HG03045 (cell line): ENCODE results near the gene NRSN2.
"Not testable (repeated sequence)": the region's sequence is repeated elsewhere in the genome, so short reads cannot be mapped to it uniquely, and the experiment has no call there.

Experiments
- ATAC-seq: cut with Tn5 transposase; IDR thresholded peaks from one replicate; pipeline ENCODE4 v1.9.1; 2021; ENCODE audit warnings: mild to moderate bottlenecking, moderate library complexity; ENCODE audit not compliant: unreplicated experiment

NRSN2 gene

DNA sequence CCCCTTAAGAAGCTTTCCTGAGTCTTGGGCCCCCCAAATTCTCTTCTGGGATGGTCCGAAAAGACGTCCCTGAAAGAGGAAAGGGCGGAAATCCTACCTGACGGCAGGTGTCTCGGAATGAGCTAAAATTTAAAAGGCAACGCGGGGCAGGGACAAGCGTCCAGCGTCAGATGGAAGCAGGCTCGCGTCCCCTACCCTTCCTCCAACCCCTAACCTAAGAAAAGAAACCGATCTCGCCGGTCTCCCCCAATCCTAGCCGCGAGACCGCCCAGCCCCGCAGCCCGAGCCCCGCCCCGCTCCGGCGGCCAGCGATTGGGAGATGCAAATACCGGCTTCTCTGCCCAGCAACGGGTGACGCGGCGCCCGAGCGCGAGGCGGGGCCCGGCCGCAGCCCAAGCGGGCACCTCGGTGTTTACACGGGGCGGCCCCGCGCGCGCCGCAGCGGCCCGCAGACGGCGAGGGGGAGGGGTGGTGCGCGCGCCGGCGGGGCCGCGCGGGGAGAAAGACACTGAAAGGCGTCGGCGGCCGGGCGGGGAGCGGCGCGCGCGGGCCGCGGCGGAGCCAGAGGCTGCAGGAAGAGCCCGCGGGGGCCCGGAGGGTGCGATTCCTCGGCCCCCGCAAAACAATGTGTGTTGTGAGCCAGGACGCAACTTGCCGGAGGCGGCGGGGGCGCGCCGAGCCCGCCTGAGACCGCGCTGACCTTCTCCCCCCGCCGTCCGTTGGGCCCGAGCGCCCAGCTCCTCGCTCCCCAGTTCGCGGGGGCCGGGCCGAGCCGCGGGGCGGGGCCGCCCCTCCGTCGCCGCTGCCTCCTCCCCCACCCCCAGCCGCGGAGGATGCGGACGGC is 21.6 kb upstream of the NRSN2 start, which contains the start of gene SOX12:
SOX12 (plus strand) TSS at position 508 of the 844 bp plus-strand sequence. CDS start 373 bp downstream, outside the sequence.
- ATAC-seq: peak; percentile 79

DNA sequence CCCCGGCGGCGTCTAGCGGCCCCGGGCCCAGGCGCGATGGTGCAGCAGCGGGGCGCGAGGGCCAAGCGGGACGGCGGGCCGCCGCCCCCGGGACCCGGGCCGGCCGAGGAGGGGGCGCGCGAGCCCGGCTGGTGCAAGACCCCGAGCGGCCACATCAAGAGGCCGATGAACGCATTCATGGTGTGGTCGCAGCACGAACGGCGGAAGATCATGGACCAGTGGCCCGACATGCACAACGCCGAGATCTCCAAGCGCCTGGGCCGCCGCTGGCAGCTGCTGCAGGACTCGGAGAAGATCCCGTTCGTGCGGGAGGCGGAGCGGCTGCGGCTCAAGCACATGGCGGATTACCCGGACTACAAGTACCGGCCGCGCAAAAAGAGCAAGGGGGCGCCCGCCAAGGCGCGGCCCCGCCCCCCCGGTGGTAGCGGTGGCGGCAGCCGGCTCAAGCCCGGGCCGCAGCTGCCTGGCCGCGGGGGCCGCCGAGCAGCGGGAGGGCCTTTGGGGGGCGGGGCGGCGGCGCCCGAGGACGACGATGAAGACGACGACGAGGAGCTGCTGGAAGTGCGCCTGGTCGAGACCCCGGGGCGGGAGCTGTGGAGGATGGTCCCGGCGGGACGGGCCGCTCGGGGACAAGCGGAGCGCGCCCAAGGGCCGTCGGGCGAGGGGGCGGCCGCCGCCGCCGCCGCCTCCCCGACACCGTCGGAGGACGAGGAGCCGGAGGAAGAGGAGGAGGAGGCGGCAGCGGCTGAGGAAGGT is 20.8 kb upstream of the NRSN2 start:
- peak; percentile 6 for ATAC-seq

DNA sequence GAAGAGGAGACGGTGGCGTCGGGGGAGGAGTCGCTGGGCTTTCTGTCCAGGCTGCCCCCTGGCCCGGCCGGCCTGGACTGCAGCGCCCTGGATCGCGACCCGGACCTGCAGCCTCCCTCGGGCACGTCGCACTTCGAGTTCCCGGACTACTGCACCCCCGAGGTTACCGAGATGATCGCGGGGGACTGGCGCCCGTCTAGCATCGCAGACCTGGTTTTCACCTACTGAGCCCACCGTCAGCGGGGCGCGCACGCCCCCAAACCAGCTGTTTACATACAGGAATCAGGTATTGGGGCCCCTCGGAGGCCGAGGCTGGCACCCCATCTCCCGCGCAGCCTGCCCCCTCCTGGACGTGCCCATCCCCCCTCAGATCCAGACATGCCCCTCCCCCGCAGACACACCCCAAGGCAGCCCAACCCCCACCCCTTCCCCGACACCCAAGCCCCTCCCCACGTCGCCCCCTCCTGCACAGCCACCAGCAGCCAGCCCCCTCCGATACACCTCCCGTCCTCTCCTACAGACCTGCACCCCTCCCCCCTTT is 20.2 kb upstream of the NRSN2 start:
- ATAC-seq: no peak

DNA sequence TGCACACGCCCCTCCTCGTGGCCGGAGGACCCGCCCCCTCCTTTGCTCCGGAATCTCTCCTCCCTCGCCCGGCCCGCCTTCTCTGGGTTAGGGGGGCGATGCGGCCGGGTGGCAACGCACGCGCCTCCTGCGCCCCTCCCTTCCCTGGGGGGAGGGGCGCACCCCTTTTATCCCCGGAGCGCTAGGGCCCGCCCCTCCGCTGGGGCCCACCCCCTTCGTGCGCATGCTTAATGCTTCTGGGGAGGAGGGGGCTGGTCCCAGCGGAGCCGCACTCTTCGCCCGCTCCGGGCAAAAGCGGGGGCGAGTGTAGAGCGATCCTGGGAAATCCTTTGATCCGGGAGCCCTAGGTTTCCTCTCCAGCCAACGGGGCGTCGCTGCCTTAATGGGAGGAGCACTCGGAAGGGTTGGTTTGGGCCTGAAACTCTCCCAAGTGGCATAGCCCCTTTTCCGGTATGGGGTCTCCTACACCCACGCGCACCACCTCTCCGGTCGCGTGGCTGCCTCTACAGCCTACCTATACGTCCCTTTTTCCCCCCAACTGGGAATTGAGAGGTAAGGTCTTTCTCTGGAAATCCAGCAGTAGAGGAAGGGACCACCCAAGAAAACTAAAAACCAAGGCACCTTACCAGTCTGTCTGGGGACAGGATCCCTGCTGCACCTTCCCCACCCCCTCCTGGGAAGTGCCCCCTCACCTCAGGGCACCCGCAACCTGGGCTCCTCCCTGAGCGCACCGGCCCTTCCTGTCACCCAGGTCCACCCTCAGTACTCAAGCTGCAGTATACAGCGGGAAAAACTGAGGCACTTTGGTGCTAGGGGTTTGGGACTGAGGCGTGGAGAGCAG is 19.5 kb upstream of the NRSN2 start:
- no peak for ATAC-seq

DNA sequence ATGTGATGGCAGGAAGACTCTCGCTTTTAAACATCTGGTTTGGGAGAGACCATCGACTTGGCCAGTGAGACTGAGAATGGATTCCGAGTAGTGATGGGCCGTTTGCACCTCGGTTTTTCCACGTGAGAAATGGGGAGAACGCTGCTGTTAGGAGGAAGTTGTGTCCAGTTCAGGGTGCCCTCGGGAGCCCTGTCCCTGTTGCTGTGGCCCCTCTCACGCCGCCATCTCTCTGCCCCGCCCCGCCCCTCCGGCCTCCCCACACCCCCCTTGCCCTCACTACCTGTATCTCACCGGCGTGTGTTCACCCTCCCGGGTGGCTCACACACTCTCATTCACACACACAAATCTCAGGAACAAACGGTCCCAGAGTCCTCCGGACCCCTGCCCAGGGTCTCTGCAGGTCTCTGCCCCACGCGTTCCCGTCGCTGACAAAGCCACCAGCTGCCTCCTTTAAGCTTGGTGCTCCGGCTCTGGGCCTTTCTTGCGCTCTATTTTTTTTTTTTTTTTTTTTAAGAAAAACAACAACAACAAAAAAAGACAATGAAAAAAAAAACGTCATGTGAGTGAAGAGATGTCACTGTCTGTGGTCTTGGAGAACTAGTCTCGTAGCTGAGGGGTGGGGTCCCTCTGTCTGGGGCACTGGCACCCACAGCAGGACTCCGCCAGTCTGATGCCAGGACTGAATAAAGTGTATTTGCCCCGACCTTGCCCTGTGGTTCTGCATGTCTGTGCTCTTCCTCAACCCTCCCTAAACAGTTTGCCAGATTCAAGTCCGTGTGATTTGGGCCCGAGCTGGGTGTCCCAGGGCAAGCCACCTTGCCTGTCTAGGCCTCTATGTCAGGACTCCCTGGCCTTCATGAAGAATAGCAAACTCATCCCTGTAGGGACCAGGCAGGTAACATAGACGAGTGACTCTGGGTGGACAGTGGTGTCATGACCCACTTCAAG is 18.6 kb upstream of the NRSN2 start:
- no peak for ATAC-seq

DNA sequence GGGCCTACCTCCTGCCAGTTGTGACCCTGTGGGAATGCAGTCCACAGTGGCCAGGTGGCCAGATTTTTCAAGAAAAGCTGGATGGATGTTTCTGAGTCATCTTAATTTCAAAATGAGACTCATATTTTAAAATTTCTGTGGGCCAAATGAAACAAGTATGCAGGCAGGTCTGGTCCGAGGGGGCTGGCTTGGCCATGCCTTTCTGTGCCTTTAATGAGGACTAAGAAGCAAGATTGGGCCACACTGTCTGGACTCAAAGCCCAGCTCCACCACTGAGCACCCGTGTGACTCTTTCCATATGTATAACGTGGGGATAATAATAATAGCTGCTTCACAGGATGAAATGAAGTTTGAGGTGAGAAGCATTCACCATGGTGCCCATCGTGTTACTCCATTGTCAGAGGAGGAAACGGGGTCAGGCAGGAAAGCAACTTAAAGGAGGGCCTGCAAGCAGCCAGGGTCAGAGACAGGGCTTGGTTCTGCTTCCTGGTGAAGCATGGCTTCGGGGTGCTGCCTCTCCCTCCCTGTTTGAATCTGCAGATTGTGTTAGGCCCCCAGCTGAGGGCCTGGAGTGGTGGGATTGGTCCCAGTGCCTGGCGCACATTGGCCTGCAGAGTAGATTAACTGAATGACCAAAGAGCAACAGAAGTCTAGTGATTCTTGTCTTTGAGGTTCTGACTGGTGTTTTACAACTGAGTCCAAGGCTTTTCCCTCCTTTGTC is 17.8 kb upstream of the NRSN2 start:
- no peak for ATAC-seq

DNA sequence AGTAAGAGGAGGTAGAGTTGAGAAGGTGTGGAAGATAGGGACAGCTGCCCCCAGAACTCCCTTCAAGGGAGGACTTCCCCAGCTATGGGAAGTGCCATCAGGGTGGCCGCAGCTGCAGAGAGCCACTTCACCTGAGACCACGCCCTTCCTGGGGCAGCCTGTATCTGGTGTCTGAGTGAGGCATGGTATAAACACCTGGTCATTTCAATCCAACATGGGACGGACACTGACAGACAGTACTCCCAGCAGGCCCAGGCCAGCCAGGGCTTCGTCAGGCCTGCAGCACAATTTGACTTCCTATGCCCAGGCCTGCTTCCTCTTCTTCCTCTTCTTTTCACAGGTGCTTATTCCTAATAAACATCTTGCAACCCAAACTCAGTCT is 17.1 kb upstream of the NRSN2 start:
- no peak for ATAC-seq

DNA sequence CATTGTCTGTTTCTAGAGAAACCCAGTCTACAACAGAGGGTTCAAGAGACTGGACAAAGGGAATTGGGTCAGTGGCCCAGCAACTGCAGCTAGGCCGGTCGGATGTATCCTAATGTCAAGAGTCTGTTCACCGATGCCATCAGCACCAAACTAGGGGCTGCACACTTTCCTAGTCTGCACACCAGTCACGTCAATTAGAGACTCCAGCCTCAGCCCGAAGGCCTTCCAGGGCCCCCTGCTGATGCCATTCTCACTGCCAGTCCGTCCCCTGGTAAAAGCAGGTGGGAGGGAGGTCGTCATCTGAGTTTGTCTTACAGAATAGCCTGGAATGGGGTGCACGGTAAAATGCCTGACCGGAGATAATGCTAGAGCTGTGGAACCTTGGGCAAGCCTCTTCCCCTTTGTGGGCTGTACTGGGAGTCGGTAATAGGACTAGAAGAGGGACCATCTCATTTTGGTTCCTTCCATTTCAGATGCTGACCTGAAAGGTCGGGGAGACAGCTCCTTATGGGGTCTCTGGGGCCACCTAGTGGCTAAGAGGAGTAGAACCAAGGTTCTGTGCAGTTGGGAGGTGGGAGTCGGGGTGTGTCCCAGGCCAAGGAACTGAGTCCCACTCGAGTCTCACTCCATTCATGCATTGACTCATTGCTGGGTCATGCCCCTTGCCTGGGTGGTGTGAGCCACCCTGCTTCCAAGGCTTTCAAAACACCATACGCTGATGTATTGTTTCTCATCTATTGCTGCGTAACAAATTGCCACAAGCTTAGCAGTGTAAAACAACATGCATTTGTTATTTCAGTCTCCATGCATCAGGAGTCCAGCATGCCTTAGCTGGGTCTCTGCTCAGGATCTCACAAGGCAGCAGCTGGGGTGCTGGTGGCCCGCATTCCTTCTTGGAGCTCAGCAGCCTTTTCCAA is 16.4 kb upstream of the NRSN2 start:
- ATAC-seq: no peak

DNA sequence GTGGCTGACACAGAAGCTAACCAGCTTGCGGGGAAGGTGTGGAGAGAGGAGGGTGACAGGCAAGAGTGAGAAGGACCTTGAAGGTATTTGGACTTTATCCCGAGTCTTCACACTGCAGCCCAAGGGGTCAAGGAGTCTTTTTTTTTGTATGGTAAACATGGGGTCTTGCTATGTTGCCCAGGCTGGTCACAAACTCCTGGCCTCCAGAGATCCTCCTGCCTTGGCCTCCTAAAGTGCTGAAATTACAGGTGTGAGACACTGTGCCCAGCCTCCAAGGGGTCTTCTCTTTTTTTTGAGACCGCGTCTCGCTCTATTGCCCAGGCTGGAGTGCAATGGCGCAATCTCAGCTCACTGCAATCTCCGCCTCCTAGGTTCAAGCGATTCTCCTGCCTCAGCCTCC is 12.3 kb upstream of the NRSN2 start:
- ATAC-seq: no peak

DNA sequence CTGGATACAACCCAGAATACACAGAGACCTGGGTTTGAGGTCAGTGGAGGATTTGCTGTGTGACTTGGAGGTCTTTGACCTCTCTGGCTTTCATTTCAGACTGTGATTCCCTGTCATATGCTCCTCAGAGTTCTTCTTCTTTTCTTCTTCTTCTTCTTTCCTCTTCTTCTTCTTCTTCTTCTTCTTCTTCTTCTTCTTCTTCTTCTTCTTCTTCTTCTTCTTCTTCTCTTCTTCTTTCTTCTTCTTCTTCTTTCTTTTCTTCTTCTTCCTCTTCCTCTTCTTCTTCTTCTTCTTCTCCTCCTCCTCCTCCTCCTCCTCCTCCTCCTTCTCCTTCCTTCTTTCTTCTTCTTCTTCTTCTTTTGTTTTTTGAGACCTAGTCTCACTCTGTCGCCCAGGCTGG is 10.9 kb upstream of the NRSN2 start:
- not testable (repeated sequence) for ATAC-seq

DNA sequence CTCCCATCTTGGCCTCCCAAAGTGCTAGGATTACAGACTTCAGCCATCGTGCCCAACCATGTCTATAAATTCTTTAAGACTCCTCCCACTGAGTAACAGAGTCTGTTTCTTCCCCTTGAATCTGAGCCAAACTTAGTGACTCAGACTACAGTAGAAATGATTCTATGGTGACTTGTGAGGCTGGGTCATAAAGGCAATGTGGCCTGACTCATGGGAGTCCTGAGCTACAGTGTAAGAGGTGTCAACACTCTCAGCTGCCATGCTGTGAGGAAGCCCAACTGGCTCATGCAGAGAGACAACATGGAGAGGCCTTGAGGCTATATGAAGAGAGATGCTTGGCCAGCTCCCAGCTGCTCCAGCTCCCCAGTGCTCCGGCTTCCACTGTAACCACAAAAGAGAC is 5.2 kb upstream of the NRSN2 start:
- no peak for ATAC-seq

DNA sequence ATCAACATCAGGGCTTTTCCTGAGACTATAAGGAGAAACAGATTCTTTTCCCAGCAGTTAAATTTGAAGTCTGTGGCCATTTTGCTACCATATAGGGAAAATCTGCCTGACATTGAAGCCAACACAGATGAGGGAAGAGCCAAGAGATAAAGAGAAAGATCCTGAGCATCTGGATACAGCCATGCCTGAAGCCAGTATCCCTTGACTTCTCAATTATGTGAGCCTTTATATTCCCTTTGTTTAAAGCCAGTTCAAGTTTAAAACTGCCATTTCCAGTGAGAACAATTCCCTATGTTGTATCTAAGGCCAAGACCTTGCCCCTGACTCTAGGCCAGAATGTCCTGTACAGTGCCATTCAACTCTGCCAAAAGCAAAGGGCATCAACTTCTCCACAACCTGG is 3.8 kb upstream of the NRSN2 start:
- no peak for ATAC-seq

DNA sequence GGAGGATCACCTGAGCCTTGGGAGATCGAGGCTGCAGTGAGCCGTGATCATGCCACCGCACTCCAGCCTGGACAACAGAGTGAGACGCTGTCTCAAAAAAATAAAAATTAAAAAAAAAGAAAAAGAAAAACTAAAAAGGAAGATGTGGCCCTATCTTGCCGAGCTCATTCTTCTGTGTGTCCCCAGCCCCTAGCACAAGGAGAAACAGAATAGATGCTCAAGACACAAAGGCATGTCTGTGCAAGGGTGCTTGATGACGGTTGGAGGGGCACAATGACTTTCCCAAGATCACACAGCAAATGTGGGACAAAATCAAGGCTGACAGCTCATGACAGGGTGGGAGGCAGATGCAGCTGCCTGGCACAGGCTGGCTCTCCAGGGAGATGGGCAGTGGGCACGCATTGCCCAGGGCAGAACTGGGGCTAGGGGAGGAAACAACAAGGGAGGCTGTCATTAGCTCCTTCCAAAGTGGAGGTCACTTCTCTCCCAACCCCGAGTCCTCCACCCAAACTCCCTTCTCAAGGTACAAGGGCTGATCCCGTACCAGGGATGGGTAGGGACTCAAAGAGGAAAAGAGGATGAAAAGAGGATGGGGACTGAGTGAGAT is 775 bp upstream of the NRSN2 start:
- ATAC-seq: no peak

DNA sequence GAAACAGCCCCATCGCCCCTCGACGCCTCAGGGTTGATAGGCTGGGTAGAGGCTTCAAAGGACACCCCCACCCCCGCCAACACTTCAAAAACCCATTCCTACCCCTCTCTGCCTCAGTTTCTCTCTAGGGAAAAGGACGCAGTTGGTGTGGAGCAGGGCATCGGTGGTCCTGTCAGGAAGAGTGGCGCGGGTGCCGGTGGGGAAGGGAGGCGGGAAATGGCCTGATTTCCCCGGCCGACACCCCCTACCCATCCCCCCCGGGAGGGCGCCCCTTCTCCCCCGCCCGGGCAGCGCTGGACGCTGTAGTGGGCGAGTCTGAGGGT is 367 bp downstream of the NRSN2 start:
- ATAC-seq: peak; percentile 9

DNA sequence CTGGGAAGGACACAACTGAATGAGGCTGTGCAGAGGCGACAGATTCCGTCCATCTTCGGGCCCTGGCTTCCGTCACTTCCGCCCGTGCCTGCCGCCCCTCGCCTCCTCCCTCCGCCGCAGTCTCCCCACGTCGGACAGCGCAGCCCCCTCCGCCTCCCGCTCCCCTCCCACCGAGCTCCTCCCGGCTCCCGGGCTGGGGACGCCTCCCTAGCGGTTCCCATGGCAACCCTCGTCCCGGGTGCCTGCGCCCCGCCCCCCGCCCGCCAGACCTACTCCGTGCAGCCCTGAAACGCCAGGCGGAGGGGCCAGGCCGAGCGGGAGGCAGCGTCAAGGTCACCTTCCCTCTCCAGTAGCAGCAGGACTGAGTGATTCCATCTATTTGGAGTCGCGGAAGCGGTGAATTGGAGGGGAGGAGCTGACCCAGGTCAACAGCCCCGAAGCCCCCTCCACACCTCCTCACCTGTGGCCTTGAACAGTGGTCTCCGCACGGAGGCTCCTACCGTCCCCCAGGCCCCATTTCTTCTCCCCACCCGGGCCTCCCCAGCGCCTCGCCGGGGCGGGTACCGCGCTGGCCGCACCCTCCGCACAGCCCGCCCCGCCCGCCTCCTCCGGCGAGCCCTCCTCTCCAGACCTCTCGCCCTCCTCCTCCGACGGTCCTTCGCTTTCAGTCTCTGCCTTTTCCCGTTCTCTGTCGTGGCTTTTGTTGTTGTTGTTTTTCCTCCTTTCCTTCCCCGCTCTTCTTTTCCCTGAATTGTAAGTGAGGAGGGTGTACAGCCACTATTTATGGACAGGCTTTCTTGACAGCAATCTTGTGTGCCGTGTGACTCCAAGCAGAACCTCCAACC is 951 bp downstream of the NRSN2 start:
- peak; percentile 77 for ATAC-seq

DNA sequence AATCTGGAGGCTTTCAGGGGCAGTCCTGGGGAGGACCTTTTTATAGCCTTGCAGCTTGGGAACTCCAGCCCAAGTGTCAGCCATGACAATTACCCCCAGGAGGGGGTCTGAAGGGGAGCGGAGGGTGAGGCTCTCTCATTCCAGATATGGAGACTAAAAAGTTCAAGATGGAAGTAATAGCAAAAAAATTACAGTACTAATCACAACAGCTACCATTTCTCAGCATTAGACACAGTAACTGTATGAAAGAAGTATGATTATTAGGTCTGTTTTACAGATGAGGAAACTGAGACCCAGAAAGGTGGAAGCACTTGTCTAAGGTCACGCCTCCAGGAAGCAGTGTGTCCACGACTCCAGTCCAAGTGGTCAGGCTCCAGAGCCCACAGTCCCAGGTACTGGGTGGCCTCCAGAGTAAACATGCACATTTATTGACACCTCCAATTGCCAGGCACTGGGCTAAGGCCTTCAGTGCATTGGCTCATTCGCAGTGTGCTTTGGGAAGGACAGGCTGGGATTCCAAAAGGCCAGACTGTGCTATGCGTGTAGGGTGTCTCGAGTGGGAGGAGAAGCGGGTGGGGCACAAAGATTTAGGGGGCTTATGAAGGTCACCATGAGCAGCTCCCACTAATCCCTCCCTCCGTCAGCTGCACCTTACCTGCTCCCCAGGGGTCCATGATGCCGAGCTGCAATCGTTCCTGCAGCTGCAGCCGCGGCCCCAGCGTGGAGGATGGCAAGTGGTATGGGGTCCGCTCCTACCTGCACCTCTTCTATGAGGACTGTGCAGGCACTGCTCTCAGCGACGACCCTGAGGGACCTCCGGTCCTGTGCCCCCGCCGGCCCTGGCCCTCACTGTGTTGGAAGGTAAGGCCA is 2.3 kb downstream of the NRSN2 start:
- no peak for ATAC-seq
